GM10248 (cell line): ENCODE data around the gene PAH.

Experiments used
- CTCF ChIA-PET: fragments of 300-600 bp; sonication (Branson Sonifier 250); formaldehyde crosslinking; extraction: SDS; loops from one replicate; lab custom pipeline; 2021; ENCODE audit warnings: antibody characterized with exemption; lab: Yijun Ruan, JAX
- POLR2A ChIA-PET: fragments of 350-650 bp; sonication (Branson Sonifier 250); formaldehyde crosslinking; extraction: SDS; loops from one replicate; lab custom pipeline; 2020; ENCODE audit warnings: antibody characterized with exemption; lab: Yijun Ruan, JAX
- DNase-seq: peaks from one replicate; pipeline ENCODE4 v3.0.0; 2012; ENCODE audit errors: extremely low spot score
- TF ChIP-seq, protein P1 (sequence below): IDR thresholded peaks from 2 replicates; pipeline ENCODE4 v1.5.1; 2012; ENCODE audit warnings: mild to moderate bottlenecking, low read depth; ENCODE audit errors: extremely low read depth, missing control alignments, control extremely low read depth

Gene PAH

GRCh38 chr12:102824218-102824835, 92.7 kb downstream of the PAH start:
- TF ChIP-seq, protein P1, sequence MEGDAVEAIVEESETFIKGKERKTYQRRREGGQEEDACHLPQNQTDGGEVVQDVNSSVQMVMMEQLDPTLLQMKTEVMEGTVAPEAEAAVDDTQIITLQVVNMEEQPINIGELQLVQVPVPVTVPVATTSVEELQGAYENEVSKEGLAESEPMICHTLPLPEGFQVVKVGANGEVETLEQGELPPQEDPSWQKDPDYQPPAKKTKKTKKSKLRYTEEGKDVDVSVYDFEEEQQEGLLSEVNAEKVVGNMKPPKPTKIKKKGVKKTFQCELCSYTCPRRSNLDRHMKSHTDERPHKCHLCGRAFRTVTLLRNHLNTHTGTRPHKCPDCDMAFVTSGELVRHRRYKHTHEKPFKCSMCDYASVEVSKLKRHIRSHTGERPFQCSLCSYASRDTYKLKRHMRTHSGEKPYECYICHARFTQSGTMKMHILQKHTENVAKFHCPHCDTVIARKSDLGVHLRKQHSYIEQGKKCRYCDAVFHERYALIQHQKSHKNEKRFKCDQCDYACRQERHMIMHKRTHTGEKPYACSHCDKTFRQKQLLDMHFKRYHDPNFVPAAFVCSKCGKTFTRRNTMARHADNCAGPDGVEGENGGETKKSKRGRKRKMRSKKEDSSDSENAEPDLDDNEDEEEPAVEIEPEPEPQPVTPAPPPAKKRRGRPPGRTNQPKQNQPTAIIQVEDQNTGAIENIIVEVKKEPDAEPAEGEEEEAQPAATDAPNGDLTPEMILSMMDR: no peak
- ChIA-PET POLR2A (no interaction called here), CTCF (interaction anchor here (1.2 kb wide), 1 partner anchor 13 kb away, joined by 3 read pairs; no protein-coding TSS in a partner anchor)
- DNase-seq: peak; percentile 31

GRCh38 chr12:102821149-102821548, 95.9 kb downstream of the PAH start:
- ChIA-PET POLR2A (no interaction called here), CTCF (interaction anchor here (2.3 kb wide), 1 partner anchor 10 kb away, joined by 11 read pairs; no protein-coding TSS in a partner anchor)
- DNase-seq: no peak
- TF ChIP-seq, protein P1: no peak

- TF ChIP-seq, protein P1: peak; percentile 36
- DNase-seq: peak; percentile 23
- POLR2A ChIA-PET: interaction anchor here (0.6 kb wide), 1 partner anchor 914 kb away, joined by 3 read pairs; no protein-coding TSS in a partner anchor
- CTCF ChIA-PET: interaction anchor here (0.6 to 2.0 kb wide), 28 partner anchors 10 to 1040 kb away, joined by 3 to 17 read pairs (median 3); no protein-coding TSS in a partner anchor
These were observed 100.1 kb downstream of the PAH start for GRCh38 chr12:102816816-102817434.

GRCh38 chr12:102814691-102815367, 102.2 kb downstream of the PAH start:
- POLR2A ChIA-PET: no interaction called here
- CTCF ChIA-PET: no interaction called here
- DNase-seq: no peak
- TF ChIP-seq, protein P1: no peak

DNA sequence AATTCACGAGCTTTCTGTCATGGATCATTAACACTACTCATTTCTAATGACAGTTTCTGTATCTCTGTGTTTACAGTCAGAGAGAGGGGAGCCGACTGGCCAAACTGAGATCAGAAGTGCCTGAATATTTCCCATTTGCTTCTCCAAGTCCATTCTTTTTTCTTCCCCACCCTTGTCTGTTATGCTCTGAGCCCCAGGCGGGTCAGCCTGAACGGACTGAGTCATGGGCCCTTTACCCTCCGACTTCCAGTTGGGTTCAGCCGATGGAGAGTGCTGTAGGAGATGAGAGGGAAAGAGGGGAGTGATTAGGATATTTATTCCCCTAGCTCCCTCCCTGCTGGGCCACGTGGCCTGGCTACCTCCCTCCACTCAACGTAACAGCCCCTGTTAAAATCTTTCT, 104.7 kb downstream of the PAH start:
- ChIA-PET CTCF (interaction anchor here (1.7 to 2.0 kb wide), 4 partner anchors 37 to 1398 kb away, joined by 4 to 16 read pairs (median 5); no protein-coding TSS in a partner anchor), POLR2A (no interaction called here)
- TF ChIP-seq, protein P1: no peak
- DNase-seq: no peak

GRCh38 chr12:102811110-102811737, 105.8 kb downstream of the PAH start:
- ChIA-PET CTCF (interaction anchor here (0.6 to 2.2 kb wide), 35 partner anchors 8 to 1404 kb away, joined by 3 to 16 read pairs (median 4); partner anchors contain the start of gene ARL1), POLR2A (no interaction called here)
- peak; percentile 25 for DNase-seq
- TF ChIP-seq, protein P1: peak; percentile 61
